ENCODE data around the gene EARS2. TPM values are rescaled to one million over a fixed set of nuclear protein-coding genes. Genes with fewer than 3 reads are reported as not detected.
A peak's percentile ranks its signal among the peaks of the same experiment; 100 is the strongest.

EARS2 gene
- total RNA-seq (2021) (34.9 and 43.3 TPM in 2 replicates), Bru-seq, nascent RNA (percentile 73 among the genes with signal in this experiment), BruChase-seq, experiment 1, labeled RNA remaining after a 2-hour chase (percentile 67 among the genes with signal in this experiment), BruChase-seq, experiment 2, labeled RNA remaining after a 6-hour chase (percentile 81 among the genes with signal in this experiment)
- long read RNA-seq, transcript EARS2-201 (9 exons, 3,961 nt) = major isoform, 26 of 38 reads
- long read RNA-seq, partial matches to known transcripts = 3 of 38 reads
- long read RNA-seq, other reads (novel, unspliced or antisense) = 6 of 38 reads

DNA sequence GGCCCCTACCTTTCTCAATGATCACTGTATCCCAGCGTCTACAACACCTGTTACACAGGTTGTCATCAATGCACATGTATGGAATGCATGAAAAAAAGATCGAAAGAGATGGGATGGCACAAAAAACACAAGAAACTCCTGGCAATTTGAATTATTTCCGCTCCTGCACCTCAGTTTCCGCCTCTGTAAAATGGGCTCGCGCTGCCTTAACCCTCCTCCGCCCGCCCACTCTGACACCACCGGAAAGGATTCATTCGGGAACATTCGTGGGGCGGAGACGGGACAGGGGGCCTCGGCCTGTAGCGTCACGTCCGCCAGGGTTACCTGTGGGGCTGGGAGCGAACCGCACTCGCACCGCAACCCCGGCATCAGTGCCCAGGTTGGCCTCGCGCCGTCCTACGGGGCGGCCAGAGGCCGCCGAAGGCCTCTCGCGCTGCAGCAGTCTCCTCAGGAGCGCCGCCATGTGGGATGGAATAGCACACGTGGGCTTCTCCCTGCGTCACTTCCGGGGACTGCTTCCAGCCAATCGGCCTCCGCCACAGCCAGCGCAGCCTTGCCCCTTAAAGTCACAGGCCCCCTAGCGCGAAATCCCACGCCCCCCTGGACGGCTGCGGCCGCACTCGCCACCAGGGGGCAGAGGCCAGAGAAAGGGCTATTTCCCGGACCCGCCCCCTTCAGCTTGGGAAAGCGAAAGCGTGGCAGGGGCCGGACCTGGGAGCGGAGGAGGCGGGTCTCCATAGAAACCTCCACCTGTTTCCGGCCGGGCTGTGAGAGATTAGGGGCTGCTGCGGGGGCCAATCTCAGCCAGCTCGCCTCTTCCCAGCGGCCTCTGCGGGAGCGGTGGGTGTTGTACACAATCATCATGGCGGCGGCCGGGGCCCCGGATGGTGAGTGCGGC, at the start of gene EARS2, which contains the start of gene UBFD1:
TSS of gene EARS2 (minus strand) at position 470 of the 898 bp plus-strand sequence. CDS start at position 463, 7 bp downstream.
TSS of gene UBFD1 (plus strand) at position 847 of the 898 bp plus-strand sequence. CDS start at position 863, 16 bp downstream.
- Histone ChIP-seq H3K27ac (peak within 1 kb of the TSS; percentile 79), H3K9me3 (ENCODE audit: insufficient read depth, low read depth) (no peaks in the 10 kb centered on the region), H3K4me3 (peak within 1 kb of the TSS; percentile 98), H3K4me2 (peak within 1 kb of the TSS; percentile 97), H4K20me1 (ENCODE audit: insufficient read depth) (peaks cover 18% of the 10 kb centered on the region), H3K4me1 (replicated peaks; ENCODE audit: insufficient read depth) (peaks cover 26% of the 10 kb centered on the region), H3K36me3 (ENCODE audit: low read depth) (peaks cover 33% of the 10 kb centered on the region), H3K27me3 (ENCODE audit: insufficient read depth, low read depth) (no peaks in the 10 kb centered on the region), H3F3A (ENCODE audit: insufficient read depth, low read depth) (peaks cover 13% of the 10 kb centered on the region; the same call in 1 of the 2 replicates), H2AFZ (peak within 1 kb of the TSS; percentile 81), H3K9me2 (ENCODE audit: insufficient read depth) (no peaks in the 10 kb centered on the region), H3K79me2 (ENCODE audit: low read depth) (peaks cover 56% of the 10 kb centered on the region)
- no peak for TF ChIP-seq EZH2 (IDR thresholded peaks at IDR 0.05; ENCODE audit: low read depth)
- TF ChIP-seq, protein P1, sequence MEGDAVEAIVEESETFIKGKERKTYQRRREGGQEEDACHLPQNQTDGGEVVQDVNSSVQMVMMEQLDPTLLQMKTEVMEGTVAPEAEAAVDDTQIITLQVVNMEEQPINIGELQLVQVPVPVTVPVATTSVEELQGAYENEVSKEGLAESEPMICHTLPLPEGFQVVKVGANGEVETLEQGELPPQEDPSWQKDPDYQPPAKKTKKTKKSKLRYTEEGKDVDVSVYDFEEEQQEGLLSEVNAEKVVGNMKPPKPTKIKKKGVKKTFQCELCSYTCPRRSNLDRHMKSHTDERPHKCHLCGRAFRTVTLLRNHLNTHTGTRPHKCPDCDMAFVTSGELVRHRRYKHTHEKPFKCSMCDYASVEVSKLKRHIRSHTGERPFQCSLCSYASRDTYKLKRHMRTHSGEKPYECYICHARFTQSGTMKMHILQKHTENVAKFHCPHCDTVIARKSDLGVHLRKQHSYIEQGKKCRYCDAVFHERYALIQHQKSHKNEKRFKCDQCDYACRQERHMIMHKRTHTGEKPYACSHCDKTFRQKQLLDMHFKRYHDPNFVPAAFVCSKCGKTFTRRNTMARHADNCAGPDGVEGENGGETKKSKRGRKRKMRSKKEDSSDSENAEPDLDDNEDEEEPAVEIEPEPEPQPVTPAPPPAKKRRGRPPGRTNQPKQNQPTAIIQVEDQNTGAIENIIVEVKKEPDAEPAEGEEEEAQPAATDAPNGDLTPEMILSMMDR (conservative IDR thresholded peaks at IDR 0.05) = peak; percentile 89
- intact Hi-C loops (cut with micrococcal nuclease; ENCODE audit: unreplicated experiment) = loop anchor here (1.0 to 5.0 kb wide), 4 partner anchors 84 to 945 kb away; partner anchors contain the start of genes COG7, DCTN5 and PALB2
- CTCF ChIA-PET = interaction anchor here (0.6 to 0.9 kb wide), 3 partner anchors 18 to 139 kb away, joined by 3 to 7 read pairs (median 4); no protein-coding TSS in a partner anchor
- BruUV-seq (replicated peaks) = TSS peak; percentile 62
- POLR2A ChIA-PET (ENCODE audit: unreplicated experiment) = interaction anchor here (0.5 kb wide), 2 partner anchors 223 to 347 kb away, joined by 4 to 9 read pairs; no protein-coding TSS in a partner anchor
- peak; percentile 94 to 100 for DNase-seq

- DNase-seq = no peak
- H3F3A ChIP-seq (ENCODE audit: insufficient read depth, low read depth) = no peaks in the 10 kb centered on the region
- peaks cover 38% of the 10 kb centered on the region for H3K79me2 ChIP-seq (ENCODE audit: low read depth)
- no peak overlapping the region for H3K4me2 ChIP-seq
- H3K9me2 ChIP-seq (ENCODE audit: insufficient read depth) = no peaks in the 10 kb centered on the region
- peaks cover 9% of the 10 kb centered on the region; the same call in 1 of the 2 replicates for H3K36me3 ChIP-seq (ENCODE audit: low read depth)
- H3K27me3 ChIP-seq (ENCODE audit: insufficient read depth, low read depth) = no peaks in the 10 kb centered on the region
- H3K4me1 ChIP-seq (replicated peaks; ENCODE audit: insufficient read depth) = peaks cover 3% of the 10 kb centered on the region; the same call in 1 of the 2 replicates
- H3K27ac ChIP-seq = no peak overlapping the region
- intact Hi-C loops (cut with micrococcal nuclease; ENCODE audit: unreplicated experiment) = loop anchor here (5.0 kb wide), 1 partner anchor 45 kb away; the partner anchor contains the start of genes DCTN5 and PALB2
- TF ChIP-seq EZH2 (IDR thresholded peaks at IDR 0.05; ENCODE audit: low read depth) = no peak
- TF ChIP-seq, protein P1 (conservative IDR thresholded peaks at IDR 0.05) = no peak
- H3K4me3 ChIP-seq = no peak overlapping the region
- no peaks in the 10 kb centered on the region for H3K9me3 ChIP-seq (ENCODE audit: insufficient read depth, low read depth)
- CTCF ChIA-PET = interaction anchor here (0.6 to 1.4 kb wide), 2 partner anchors 57 to 957 kb away, joined by 3 to 8 read pairs; no protein-coding TSS in a partner anchor
- POLR2A ChIA-PET (ENCODE audit: unreplicated experiment) = interaction anchor here (0.7 kb wide), 1 partner anchor 97 kb away, joined by 8 read pairs; no protein-coding TSS in a partner anchor
- no TSS peak for BruUV-seq (replicated peaks)
- H4K20me1 ChIP-seq (ENCODE audit: insufficient read depth) = peaks cover 25% of the 10 kb centered on the region
- no peak overlapping the region for H2AFZ ChIP-seq
These were observed 40.0 kb upstream of the EARS2 start for GRCh38 chr16:23597003-23597756.
